ENCODE results near the gene OR7A17. TPM values are rescaled to one million over a fixed set of nuclear protein-coding genes. Genes with fewer than 3 reads are reported as not detected.

OR7A17 gene
- total and polyA plus RNA-seq, 2 of the 8 experiments (the other 6 are each of a cell fraction or from before 2014, with no cell fraction given): not detected

- TF ChIP-seq HDAC2 (IDR thresholded peaks at IDR 0.05; ENCODE audit: borderline replicate concordance in 1 of 2, low read depth in 2 of 2, low read length in 2 of 2) (no peak), GTF2F1 (IDR thresholded peaks at IDR 0.05; ENCODE audit: borderline replicate concordance, low read depth, low read length) (no peak), BRCA1 (IDR thresholded peaks at IDR 0.05; ENCODE audit: low read depth, low read length) (no peak), KDM1A (IDR thresholded peaks at IDR 0.05; ENCODE audit: borderline replicate concordance, low read length) (no peak), E2F6 (IDR thresholded peaks at IDR 0.05) (no peak)
Measured at GRCh38 chr19:14890643-14891379, 4.9 kb upstream of the OR7A17 start (continued).
